GM23248 (cell line): ENCODE measurements around the gene CEP63.

Source experiments
- EZH2 ChIP-seq: fragments of 200-600 bp; sonication (generic); IDR thresholded peaks from 2 replicates; pipeline ENCODE4 v1.6.1; 2018; ENCODE audit warnings: antibody characterized with exemption, mild to moderate bottlenecking; ENCODE audit not compliant: insufficient read depth, poor library complexity, severe bottlenecking
- EZH2phosphoT487 ChIP-seq: fragments of 200-600 bp; sonication (generic); IDR thresholded peaks from 2 replicates; pipeline ENCODE4 v1.6.1; 2018; ENCODE audit warnings: antibody characterized with exemption, moderate library complexity, mild to moderate bottlenecking, low read depth; ENCODE audit not compliant: insufficient read depth

DNA sequence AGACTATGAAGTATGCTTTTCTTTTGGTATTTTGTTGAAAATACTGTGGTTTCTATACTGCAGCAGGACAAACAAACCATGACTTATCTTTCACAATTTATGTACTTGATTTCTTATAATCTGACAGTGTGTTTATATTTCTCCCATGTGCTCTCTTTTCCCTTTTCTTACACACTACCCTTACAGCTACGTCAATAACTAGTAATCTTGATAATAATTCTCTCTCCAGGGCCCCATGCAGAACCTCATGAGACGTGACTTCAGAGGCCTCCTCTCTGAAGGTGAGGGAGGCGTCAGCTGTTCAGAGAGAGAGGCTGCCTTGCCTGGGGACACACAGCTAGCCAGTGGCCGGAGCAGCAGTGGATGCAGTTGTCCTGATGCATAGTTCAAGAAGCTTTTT, 129.1 kb downstream of the CEP63 start:
- no peak for TF ChIP-seq EZH2phosphoT487
- TF ChIP-seq EZH2 = no peak
